Measurements from ENCODE around the gene PLAAT4.

Gene PLAAT4

DNA sequence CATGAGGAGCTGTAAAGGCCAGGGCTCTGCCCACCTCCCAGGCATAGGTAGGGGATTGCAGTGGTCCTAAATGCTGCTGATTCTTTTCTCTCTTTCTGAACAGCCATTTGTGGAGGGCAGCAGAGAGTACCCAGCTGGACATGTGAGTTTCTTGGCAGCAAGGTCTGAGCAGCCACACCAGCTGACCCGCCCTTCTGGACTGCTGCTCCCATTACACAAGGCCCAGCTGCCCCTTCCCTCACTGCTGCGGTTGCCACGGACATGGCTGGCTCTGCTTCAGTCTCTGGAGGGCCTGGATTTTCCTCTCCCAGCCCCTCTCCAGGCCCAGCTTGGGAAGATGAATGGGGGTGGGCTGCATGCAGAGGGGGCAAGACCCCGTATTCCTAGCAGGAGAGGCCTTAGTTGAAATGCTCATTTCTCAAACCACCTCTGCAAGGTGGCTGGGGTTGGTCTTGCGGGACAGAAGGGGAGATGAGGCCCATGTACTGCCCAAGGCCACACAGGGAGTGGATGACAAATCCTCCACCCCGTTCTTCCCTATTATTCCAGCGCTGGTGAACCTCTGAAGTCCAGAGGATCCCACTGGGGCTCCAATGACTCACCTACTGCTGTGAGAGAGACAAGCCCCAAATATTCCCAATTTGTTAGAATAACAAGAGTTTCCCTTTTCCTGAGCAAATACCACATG is 26.1 kb upstream of the PLAAT4 start:
- H3K4me3 ChIP-seq (ENCODE audit: low read length), result no peak overlapping the region
- no peak overlapping the region for H3K27ac ChIP-seq (ENCODE audit: low read length)
- no peak for DNase-seq (ENCODE audit: low read depth, low spot score)
- H3K36me3 ChIP-seq (ENCODE audit: control insufficient read depth, insufficient read depth, low read length), result no peaks in the 10 kb centered on the region
- no CpG with 5 or more reads among the region's 7 CpGs for WGBS (ENCODE audit: insufficient coverage, insufficient read length)
- peaks cover 9% of the 10 kb centered on the region for H3K4me1 ChIP-seq (ENCODE audit: control insufficient read depth, insufficient read depth, low read length)
- no peaks in the 10 kb centered on the region for H3K9me3 ChIP-seq (ENCODE audit: control insufficient read depth, insufficient read depth, low read length)
- no peaks in the 10 kb centered on the region for H3K27me3 ChIP-seq (ENCODE audit: control insufficient read depth, insufficient read depth, low read length)

GRCh38 chr11:63511048-63511748 is 25.4 kb upstream of the PLAAT4 start:
- no peaks in the 10 kb centered on the region for H3K27me3 ChIP-seq (ENCODE audit: control insufficient read depth, insufficient read depth, low read length)
- H3K9me3 ChIP-seq (ENCODE audit: control insufficient read depth, insufficient read depth, low read length), result no peaks in the 10 kb centered on the region
- H3K27ac ChIP-seq (ENCODE audit: low read length), result no peak overlapping the region
- DNase-seq (ENCODE audit: low read depth, low spot score), result no peak
- H3K4me1 ChIP-seq (ENCODE audit: control insufficient read depth, insufficient read depth, low read length), result peaks cover 7% of the 10 kb centered on the region
- H3K36me3 ChIP-seq (ENCODE audit: control insufficient read depth, insufficient read depth, low read length), result no peaks in the 10 kb centered on the region
- WGBS (ENCODE audit: insufficient coverage, insufficient read length), result no CpG with 5 or more reads among the region's 11 CpGs
- H3K4me3 ChIP-seq (ENCODE audit: low read length), result no peak overlapping the region

DNA sequence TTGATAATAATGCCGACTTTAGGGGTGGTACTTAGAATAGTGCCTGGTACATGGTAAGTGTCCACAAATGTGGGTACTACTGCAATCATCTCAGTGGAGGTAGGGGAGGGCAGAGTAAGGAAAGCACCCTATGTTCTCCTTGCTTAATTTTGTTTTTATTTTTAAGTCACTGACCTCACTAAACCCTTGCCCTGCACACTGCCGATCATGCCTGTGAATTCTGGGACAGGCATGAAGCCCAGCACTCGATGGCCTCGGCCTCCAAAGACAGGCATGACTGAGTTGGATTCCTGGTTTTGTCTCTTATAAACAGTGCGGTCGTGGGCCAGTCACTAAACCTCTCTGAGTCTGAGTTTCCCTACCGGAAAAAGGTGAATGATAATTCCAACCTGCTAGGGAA is 23.8 kb upstream of the PLAAT4 start:
- no peak overlapping the region for H3K27ac ChIP-seq (ENCODE audit: low read length)
- no peaks in the 10 kb centered on the region for H3K9me3 ChIP-seq (ENCODE audit: control insufficient read depth, insufficient read depth, low read length)
- no peak for DNase-seq (ENCODE audit: low read depth, low spot score)
- no CpG with 5 or more reads among the region's 7 CpGs for WGBS (ENCODE audit: insufficient coverage, insufficient read length)
- no peaks in the 10 kb centered on the region for H3K27me3 ChIP-seq (ENCODE audit: control insufficient read depth, insufficient read depth, low read length)
- H3K4me3 ChIP-seq (ENCODE audit: low read length), result no peak overlapping the region
- H3K4me1 ChIP-seq (ENCODE audit: control insufficient read depth, insufficient read depth, low read length), result no peaks in the 10 kb centered on the region
- no peaks in the 10 kb centered on the region for H3K36me3 ChIP-seq (ENCODE audit: control insufficient read depth, insufficient read depth, low read length)

DNA sequence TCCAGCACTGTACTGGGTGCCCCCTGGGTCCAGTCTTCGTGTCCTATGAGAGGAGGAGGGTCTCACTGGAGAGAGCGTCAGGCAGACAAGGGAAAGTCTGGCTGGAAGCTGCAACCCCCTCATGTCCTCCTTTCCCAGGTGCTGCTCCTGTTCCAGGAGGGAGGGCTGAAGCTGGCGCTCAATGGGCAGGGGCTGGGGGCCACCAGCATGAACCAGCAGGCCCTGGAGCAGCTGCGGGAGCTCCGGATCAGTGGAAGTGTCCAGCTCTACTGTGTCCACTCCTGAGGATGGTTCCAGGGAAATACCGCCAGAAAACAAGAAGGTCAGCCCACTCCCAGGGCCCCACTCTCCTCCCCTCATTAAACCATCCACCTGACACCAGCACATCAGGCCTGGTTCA is 20.5 kb upstream of the PLAAT4 start:
- no peak overlapping the region for H3K4me3 ChIP-seq (ENCODE audit: low read length)
- H3K36me3 ChIP-seq (ENCODE audit: control insufficient read depth, insufficient read depth, low read length), result no peaks in the 10 kb centered on the region
- H3K4me1 ChIP-seq (ENCODE audit: control insufficient read depth, insufficient read depth, low read length), result no peaks in the 10 kb centered on the region
- WGBS (ENCODE audit: insufficient coverage, insufficient read length), result no CpG with 5 or more reads among the region's 6 CpGs
- no peak overlapping the region for H3K27ac ChIP-seq (ENCODE audit: low read length)
- H3K27me3 ChIP-seq (ENCODE audit: control insufficient read depth, insufficient read depth, low read length), result no peaks in the 10 kb centered on the region
- H3K9me3 ChIP-seq (ENCODE audit: control insufficient read depth, insufficient read depth, low read length), result no peaks in the 10 kb centered on the region
- no peak for DNase-seq (ENCODE audit: low read depth, low spot score)

DNA sequence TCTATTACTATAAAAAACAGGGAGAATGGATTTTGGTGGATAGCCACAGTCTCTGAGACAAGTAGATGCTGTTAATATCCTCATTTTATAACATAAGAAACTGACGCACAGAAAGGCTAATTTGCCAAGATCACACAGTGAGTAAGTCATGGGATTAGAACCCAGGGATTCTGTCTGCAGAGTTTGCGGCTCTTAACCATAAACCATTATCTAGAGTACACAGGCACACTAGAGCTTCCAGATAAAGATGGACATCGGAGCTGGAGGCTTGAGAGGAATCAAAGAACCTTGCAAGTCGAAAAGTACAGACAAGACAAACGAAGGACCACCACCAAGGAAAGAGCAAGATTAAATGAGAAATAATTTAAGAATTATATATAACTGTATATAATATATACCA is 19.5 kb upstream of the PLAAT4 start:
- Histone ChIP-seq H3K27ac (ENCODE audit: low read length) (no peak overlapping the region), H3K4me3 (ENCODE audit: low read length) (no peak overlapping the region), H3K4me1 (ENCODE audit: control insufficient read depth, insufficient read depth, low read length) (no peaks in the 10 kb centered on the region), H3K36me3 (ENCODE audit: control insufficient read depth, insufficient read depth, low read length) (no peaks in the 10 kb centered on the region), H3K9me3 (ENCODE audit: control insufficient read depth, insufficient read depth, low read length) (no peaks in the 10 kb centered on the region), H3K27me3 (ENCODE audit: control insufficient read depth, insufficient read depth, low read length) (no peaks in the 10 kb centered on the region)
- no peak for DNase-seq (ENCODE audit: low read depth, low spot score)
- no CpG with 5 or more reads among the region's 5 CpGs for WGBS (ENCODE audit: insufficient coverage, insufficient read length)

DNA sequence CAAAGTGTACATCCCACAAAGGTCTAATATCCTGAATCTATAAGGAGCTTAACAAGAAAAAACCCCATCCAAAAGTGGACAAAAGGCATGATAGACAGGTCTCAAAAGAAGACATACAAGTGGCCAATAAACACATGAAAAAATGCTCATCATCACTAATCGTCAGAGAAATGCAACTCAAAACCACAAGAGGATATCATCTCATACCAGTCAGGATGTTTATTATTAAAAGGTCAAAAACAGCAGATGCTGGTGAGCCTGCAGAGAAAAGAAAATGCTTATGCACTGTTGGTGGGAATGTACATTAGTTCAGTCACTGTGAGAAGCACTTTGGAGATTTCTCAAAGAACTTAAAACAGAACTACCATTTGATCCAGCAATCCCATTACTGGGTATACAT is 18.1 kb upstream of the PLAAT4 start:
- Histone ChIP-seq H3K9me3 (ENCODE audit: control insufficient read depth, insufficient read depth, low read length) (no peaks in the 10 kb centered on the region), H3K4me3 (ENCODE audit: low read length) (no peak overlapping the region), H3K27me3 (ENCODE audit: control insufficient read depth, insufficient read depth, low read length) (no peaks in the 10 kb centered on the region), H3K36me3 (ENCODE audit: control insufficient read depth, insufficient read depth, low read length) (no peaks in the 10 kb centered on the region), H3K27ac (ENCODE audit: low read length) (no peak overlapping the region), H3K4me1 (ENCODE audit: control insufficient read depth, insufficient read depth, low read length) (no peaks in the 10 kb centered on the region)
- no CpG with 5 or more reads among the region's 1 CpG for WGBS (ENCODE audit: insufficient coverage, insufficient read length)
- no peak for DNase-seq (ENCODE audit: low read depth, low spot score)

- no CpG with 5 or more reads among the region's 5 CpGs for WGBS (ENCODE audit: insufficient coverage, insufficient read length)
- H3K27me3 ChIP-seq (ENCODE audit: control insufficient read depth, insufficient read depth, low read length), result no peaks in the 10 kb centered on the region
- no peaks in the 10 kb centered on the region for H3K36me3 ChIP-seq (ENCODE audit: control insufficient read depth, insufficient read depth, low read length)
- H3K27ac ChIP-seq (ENCODE audit: low read length), result no peak overlapping the region
- no peaks in the 10 kb centered on the region for H3K4me1 ChIP-seq (ENCODE audit: control insufficient read depth, insufficient read depth, low read length)
- H3K4me3 ChIP-seq (ENCODE audit: low read length), result no peak overlapping the region
- DNase-seq (ENCODE audit: low read depth, low spot score), result no peak
- H3K9me3 ChIP-seq (ENCODE audit: control insufficient read depth, insufficient read depth, low read length), result no peaks in the 10 kb centered on the region
Observed at GRCh38 chr11:63520606-63521170, 15.9 kb upstream of the PLAAT4 start.

DNA sequence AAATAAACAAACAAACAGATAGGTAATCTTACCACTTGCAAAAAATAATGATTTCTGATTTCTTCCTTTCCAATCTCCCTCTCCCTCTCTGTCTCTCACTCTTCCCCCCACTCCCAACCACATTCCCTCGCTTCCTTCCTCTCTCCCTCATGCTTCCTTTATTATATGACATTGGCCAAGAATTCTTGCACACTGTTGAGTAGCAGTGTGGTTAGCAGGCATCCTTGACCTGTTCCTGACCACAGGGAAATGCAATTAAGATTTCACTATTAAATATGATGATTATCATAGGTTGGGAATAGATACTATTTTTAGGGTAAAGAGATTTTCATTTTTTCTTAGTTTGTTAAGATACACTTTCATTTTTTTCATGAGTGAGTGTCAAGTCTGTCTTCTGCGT is 14.7 kb upstream of the PLAAT4 start:
- Histone ChIP-seq H3K9me3 (ENCODE audit: control insufficient read depth, insufficient read depth, low read length) (no peaks in the 10 kb centered on the region), H3K4me3 (ENCODE audit: low read length) (no peak overlapping the region), H3K27me3 (ENCODE audit: control insufficient read depth, insufficient read depth, low read length) (no peaks in the 10 kb centered on the region), H3K27ac (ENCODE audit: low read length) (no peak overlapping the region), H3K4me1 (ENCODE audit: control insufficient read depth, insufficient read depth, low read length) (no peaks in the 10 kb centered on the region), H3K36me3 (ENCODE audit: control insufficient read depth, insufficient read depth, low read length) (no peaks in the 10 kb centered on the region)
- DNase-seq (ENCODE audit: low read depth, low spot score), result no peak
- WGBS (ENCODE audit: insufficient coverage, insufficient read length), result 100% methylated on average over 1 of the region's 2 CpGs

- DNase-seq (ENCODE audit: low read depth, low spot score), result no peak
- H3K27ac ChIP-seq (ENCODE audit: low read length), result no peak overlapping the region
- no peak overlapping the region for H3K4me3 ChIP-seq (ENCODE audit: low read length)
- no CpG with 5 or more reads among the region's 7 CpGs for WGBS (ENCODE audit: insufficient coverage, insufficient read length)
- H3K36me3 ChIP-seq (ENCODE audit: control insufficient read depth, insufficient read depth, low read length), result no peaks in the 10 kb centered on the region
- no peaks in the 10 kb centered on the region for H3K4me1 ChIP-seq (ENCODE audit: control insufficient read depth, insufficient read depth, low read length)
- H3K9me3 ChIP-seq (ENCODE audit: control insufficient read depth, insufficient read depth, low read length), result no peaks in the 10 kb centered on the region
- H3K27me3 ChIP-seq (ENCODE audit: control insufficient read depth, insufficient read depth, low read length), result no peaks in the 10 kb centered on the region
Observed at GRCh38 chr11:63523151-63523550, 13.5 kb upstream of the PLAAT4 start.

GRCh38 chr11:63527667-63528066 is 8.9 kb upstream of the PLAAT4 start:
- no peak overlapping the region for H3K4me3 ChIP-seq (ENCODE audit: low read length)
- no CpG with 5 or more reads among the region's 2 CpGs for WGBS (ENCODE audit: insufficient coverage, insufficient read length)
- no peak overlapping the region for H3K27ac ChIP-seq (ENCODE audit: low read length)
- no peaks in the 10 kb centered on the region for H3K27me3 ChIP-seq (ENCODE audit: control insufficient read depth, insufficient read depth, low read length)
- H3K4me1 ChIP-seq (ENCODE audit: control insufficient read depth, insufficient read depth, low read length), result peaks cover 3% of the 10 kb centered on the region; the same call in 1 of the 2 replicates
- H3K36me3 ChIP-seq (ENCODE audit: control insufficient read depth, insufficient read depth, low read length), result no peaks in the 10 kb centered on the region
- DNase-seq (ENCODE audit: low read depth, low spot score), result no peak
- no peaks in the 10 kb centered on the region for H3K9me3 ChIP-seq (ENCODE audit: control insufficient read depth, insufficient read depth, low read length)

Data from iPS DF 6.9 (cell line).